Smooth muscle cell (in vitro differentiated cells): ENCODE results near the gene ANKRD9. TPM values are rescaled to one million over a fixed set of nuclear protein-coding genes. Genes with fewer than 3 reads are reported as not detected.

Experiments used
- DNase-seq: peaks from one replicate; lab custom pipeline; 2025; ENCODE audit not compliant: unreplicated experiment; lab: John Stamatoyannopoulos, UW
- H2AFZ ChIP-seq: fragments of 200-600 bp; sonication (generic); 2 replicates; pipeline ENCODE4 v1.6.0; 2016; ENCODE audit warnings: antibody characterized with exemption, low read depth, mild to moderate bottlenecking
- H3F3A ChIP-seq: fragments of 200-600 bp; sonication (generic); 2 replicates; pipeline ENCODE4 v1.6.0; 2017; ENCODE audit warnings: antibody characterized with exemption, low read depth
- H3K27ac ChIP-seq: fragments of 200-600 bp; sonication (generic); 2 replicates; pipeline ENCODE4 v1.5.1; 2016; ENCODE audit warnings: low read depth, mild to moderate bottlenecking
- H3K27me3 ChIP-seq: fragments of 200-600 bp; sonication (generic); 2 replicates; pipeline ENCODE4 v1.6.1; 2016; ENCODE audit warnings: low read depth, mild to moderate bottlenecking
- H3K36me3 ChIP-seq: fragments of 200-600 bp; sonication (generic); 2 replicates; pipeline ENCODE4 v1.5.1; 2016; ENCODE audit warnings: low read depth
- H3K4me1 ChIP-seq: fragments of 200-600 bp; sonication (generic); 2 replicates; pipeline ENCODE4 v1.5.1; 2016; ENCODE audit warnings: low read depth
- H3K4me2 ChIP-seq: fragments of 200-600 bp; sonication (generic); 2 replicates; pipeline ENCODE4 v1.6.0; 2016; ENCODE audit warnings: mild to moderate bottlenecking
- H3K4me3 ChIP-seq: fragments of 200-600 bp; sonication (generic); 2 replicates; pipeline ENCODE4 v1.5.1; 2016; ENCODE audit warnings: mild to moderate bottlenecking
- H3K79me2 ChIP-seq: fragments of 200-600 bp; sonication (generic); 2 replicates; pipeline ENCODE4 v1.6.0; 2016; ENCODE audit warnings: low read depth, mild to moderate bottlenecking
- H3K9ac ChIP-seq: fragments of 200-600 bp; sonication (generic); 2 replicates; pipeline ENCODE4 v1.6.0; 2016; ENCODE audit warnings: low read depth
- H3K9me3 ChIP-seq: fragments of 200-600 bp; sonication (generic); replicated peaks from 2 replicates; pipeline ENCODE4 v1.5.1; 2016; ENCODE audit warnings: low read depth
- H4K20me1 ChIP-seq: fragments of 200-600 bp; sonication (generic); 2 replicates; pipeline ENCODE4 v1.6.0; 2016; ENCODE audit warnings: low read depth
- WGBS: methylation state at CpG from one replicate; pipeline ENCODE4 v1.1.7; 2016; ENCODE audit warnings: low lambda C conversion rate; 5-methylcytosine and 5-hydroxymethylcytosine counted together
- polyA plus RNA-seq: library from polyadenylated mRNA; unstranded; fragments of >200 nt; fragmentation: Nextera tagmentation; extraction: Ambion mirVana; gene quantifications from 2 replicates; pipeline ENCODE4 v1.2.1, GENCODE V29; 2016
- total RNA-seq: library from RNA; depleted of rRNA; stranded (reverse); fragments of >200 nt; gene quantifications from 2 replicates; pipeline ENCODE4 v1.2.3, GENCODE V29; 2014
- TF ChIP-seq, protein P1 (sequence below): fragments of 200-600 bp; sonication (generic); IDR thresholded peaks from 2 replicates; pipeline ENCODE4 v1.5.1; 2017; ENCODE audit warnings: borderline replicate concordance, mild to moderate bottlenecking, antibody characterized with exemption; ENCODE audit not compliant: insufficient read depth, poor library complexity, severe bottlenecking

ANKRD9 gene
- total and polyA plus RNA-seq, 2 experiments from 2014 or later, result 17.2 to 38.9 TPM

DNA sequence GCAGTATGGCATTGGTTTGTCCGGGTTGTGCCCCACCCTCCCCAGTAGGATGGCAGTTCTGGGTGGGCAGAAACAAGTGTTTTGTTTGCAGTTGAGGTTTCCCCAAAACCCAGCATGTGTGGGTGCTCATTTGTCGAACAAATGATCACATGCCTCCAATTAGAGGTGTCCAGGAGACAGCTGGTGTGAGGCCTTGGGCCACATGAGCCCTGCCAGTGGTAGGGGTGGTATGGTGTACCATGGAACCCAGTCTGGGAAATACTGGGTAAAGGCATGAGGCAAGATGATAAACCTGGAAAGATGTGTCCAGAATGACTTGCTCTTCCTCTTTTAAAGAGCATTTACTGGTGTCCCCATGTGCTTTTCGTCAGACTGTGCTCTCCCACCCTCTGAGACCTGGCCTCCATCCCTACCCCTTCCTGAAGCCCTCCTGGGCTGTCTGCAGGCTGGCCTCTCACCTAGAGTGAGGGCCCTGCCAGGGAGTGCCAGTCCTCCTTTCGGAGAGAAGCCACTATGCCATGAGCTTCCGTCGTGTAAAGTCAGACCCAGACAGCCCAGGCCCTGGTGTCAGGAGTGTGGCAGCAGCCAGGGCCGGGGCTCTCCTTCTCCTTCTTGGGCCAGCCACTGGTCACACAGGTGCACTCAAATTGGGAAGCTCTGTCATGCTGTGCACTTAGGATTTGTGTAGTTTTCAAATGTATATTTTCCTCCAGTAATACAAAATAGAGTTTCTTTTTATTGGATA, 17.6 kb downstream of the ANKRD9 start:
- 95% methylated on average over 7 of the region's 7 CpGs for WGBS

DNA sequence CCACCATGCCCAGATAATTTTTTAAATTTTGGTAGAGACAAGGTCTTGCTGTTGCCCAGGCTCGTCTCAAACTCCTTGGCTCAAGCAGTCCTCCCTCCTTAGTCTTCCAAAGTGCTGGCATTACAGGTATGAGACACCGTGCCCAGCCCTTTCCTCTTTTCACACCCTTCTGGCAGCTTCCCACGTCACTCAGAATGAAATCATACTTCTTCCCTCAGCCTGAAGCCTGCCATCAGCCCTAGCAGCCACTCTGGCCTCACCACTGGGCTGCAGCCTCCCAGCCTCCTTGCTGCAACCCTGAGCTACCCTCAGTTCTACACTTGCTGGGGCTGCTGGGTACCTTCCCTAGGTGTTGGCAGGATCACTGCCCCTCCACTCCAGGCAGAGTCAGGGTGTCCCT, 18.2 kb downstream of the ANKRD9 start:
- H4K20me1 ChIP-seq, result no peaks in the 10 kb centered on the region
- no peaks in the 10 kb centered on the region for H3F3A ChIP-seq
- no peaks in the 10 kb centered on the region for H3K79me2 ChIP-seq

More for the DNA sequence above, 17.6 kb downstream of the ANKRD9 start:
- Histone ChIP-seq H3K9ac (no peak overlapping the region), H4K20me1 (no peaks in the 10 kb centered on the region), H3K79me2 (no peaks in the 10 kb centered on the region), H3K4me2 (no peak overlapping the region), H2AFZ (no peak overlapping the region), H3K4me3 (no peak overlapping the region), H3K27me3 (no peaks in the 10 kb centered on the region), H3K9me3 (no peaks in the 10 kb centered on the region), H3K4me1 (no peaks in the 10 kb centered on the region), H3K27ac (no peak overlapping the region), H3F3A (no peaks in the 10 kb centered on the region), H3K36me3 (no peaks in the 10 kb centered on the region)
- TF ChIP-seq, protein P1, sequence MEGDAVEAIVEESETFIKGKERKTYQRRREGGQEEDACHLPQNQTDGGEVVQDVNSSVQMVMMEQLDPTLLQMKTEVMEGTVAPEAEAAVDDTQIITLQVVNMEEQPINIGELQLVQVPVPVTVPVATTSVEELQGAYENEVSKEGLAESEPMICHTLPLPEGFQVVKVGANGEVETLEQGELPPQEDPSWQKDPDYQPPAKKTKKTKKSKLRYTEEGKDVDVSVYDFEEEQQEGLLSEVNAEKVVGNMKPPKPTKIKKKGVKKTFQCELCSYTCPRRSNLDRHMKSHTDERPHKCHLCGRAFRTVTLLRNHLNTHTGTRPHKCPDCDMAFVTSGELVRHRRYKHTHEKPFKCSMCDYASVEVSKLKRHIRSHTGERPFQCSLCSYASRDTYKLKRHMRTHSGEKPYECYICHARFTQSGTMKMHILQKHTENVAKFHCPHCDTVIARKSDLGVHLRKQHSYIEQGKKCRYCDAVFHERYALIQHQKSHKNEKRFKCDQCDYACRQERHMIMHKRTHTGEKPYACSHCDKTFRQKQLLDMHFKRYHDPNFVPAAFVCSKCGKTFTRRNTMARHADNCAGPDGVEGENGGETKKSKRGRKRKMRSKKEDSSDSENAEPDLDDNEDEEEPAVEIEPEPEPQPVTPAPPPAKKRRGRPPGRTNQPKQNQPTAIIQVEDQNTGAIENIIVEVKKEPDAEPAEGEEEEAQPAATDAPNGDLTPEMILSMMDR, result no peak
- DNase-seq, result no peak

DNA sequence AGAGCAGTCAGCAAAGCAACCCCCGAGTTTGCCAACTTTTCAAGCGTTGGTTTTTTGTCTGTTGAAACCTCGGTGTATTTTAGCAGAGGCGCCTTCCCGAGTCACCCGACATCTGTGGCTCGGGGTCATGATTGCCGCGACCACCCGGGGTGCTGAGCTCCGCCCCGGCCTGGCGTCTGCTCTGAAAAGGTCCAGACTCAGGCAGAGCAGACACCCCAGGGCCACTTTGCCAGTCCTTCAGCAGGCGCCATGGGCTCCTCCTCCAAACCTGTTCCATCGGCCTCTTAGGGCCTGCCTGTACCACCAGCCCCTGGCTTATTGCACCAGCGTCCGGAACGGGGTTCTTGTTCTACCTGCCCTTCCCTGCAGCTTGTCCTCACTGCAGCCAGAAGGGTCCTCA, 19.1 kb downstream of the ANKRD9 start:
- Histone ChIP-seq H3F3A (no peaks in the 10 kb centered on the region), H3K9me3 (no peaks in the 10 kb centered on the region), H3K4me3 (no peak overlapping the region), H4K20me1 (no peaks in the 10 kb centered on the region), H3K4me1 (no peaks in the 10 kb centered on the region), H3K27ac (no peak overlapping the region), H3K27me3 (no peaks in the 10 kb centered on the region), H3K4me2 (no peak overlapping the region), H3K79me2 (no peaks in the 10 kb centered on the region), H3K36me3 (no peaks in the 10 kb centered on the region), H2AFZ (no peak overlapping the region), H3K9ac (no peak overlapping the region)
- TF ChIP-seq, protein P1, result no peak
- DNase-seq, result no peak
- 91% methylated on average over 18 of the region's 18 CpGs for WGBS

More for the DNA sequence above, 18.2 kb downstream of the ANKRD9 start:
- TF ChIP-seq, protein P1, result no peak
- H2AFZ ChIP-seq, result no peak overlapping the region
- no peak overlapping the region for H3K4me3 ChIP-seq
- H3K9me3 ChIP-seq, result no peaks in the 10 kb centered on the region
- no peak overlapping the region for H3K27ac ChIP-seq
- no peak for DNase-seq
- no peaks in the 10 kb centered on the region for H3K27me3 ChIP-seq
- H3K9ac ChIP-seq, result no peak overlapping the region
- 89% methylated on average over 3 of the region's 3 CpGs for WGBS
- H3K4me1 ChIP-seq, result no peaks in the 10 kb centered on the region
- no peak overlapping the region for H3K4me2 ChIP-seq
- no peaks in the 10 kb centered on the region for H3K36me3 ChIP-seq

DNA sequence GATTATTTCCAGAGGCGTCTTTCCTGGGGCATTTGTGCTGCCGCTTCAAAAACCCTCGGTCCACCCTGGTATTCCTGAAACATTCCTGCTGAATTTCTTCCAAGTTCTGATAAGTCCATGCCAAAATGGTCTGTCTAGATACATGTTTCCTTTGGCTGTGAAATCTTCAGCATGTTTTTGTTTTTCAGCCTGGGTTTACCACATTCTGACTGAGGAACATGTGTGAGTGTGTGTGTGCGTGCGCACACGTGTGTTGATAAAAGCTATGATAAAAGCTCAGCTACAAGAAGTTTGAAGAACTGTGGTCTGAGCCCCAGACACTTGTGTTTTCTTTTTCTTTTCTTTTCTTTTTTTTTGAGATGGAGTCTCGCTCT, 22.4 kb downstream of the ANKRD9 start:
- H3K79me2 ChIP-seq, result no peaks in the 10 kb centered on the region
- 74% methylated on average over 6 of the region's 7 CpGs for whole genome bisulfite sequencing
- H3K27ac ChIP-seq, result peak overlapping the region; percentile 38
- no peaks in the 10 kb centered on the region for H3K4me1 ChIP-seq
- no peak for DNase-seq
- no peaks in the 10 kb centered on the region for H3F3A ChIP-seq
- H3K36me3 ChIP-seq, result no peaks in the 10 kb centered on the region
- H3K4me3 ChIP-seq, result no peak overlapping the region
- H3K9ac ChIP-seq, result no peak overlapping the region
- no peaks in the 10 kb centered on the region for H4K20me1 ChIP-seq
- no peaks in the 10 kb centered on the region for H3K9me3 ChIP-seq
- peak overlapping the region; percentile 49 for H3K4me2 ChIP-seq
- H3K27me3 ChIP-seq, result no peaks in the 10 kb centered on the region
- TF ChIP-seq, protein P1, result no peak
- H2AFZ ChIP-seq, result no peak overlapping the region
